22Rv1 (cell line): ENCODE measurements around the gene PTPRE.

ENCODE experiments used
- H3K27ac ChIP-seq: fragments of 450-650 bp; 2 replicates; pipeline ENCODE4 v1.5.1; 2017
- CTCF ChIP-seq: fragments of 450-650 bp; IDR thresholded peaks from 2 replicates; pipeline ENCODE4 v1.5.1; 2017; ENCODE audit warnings: mild to moderate bottlenecking
- ZFX ChIP-seq: fragments of 450-650 bp; IDR thresholded peaks from 2 replicates; pipeline ENCODE4 v1.6.1; 2017; ENCODE audit warnings: antibody characterized with exemption, borderline replicate concordance

Gene PTPRE

DNA sequence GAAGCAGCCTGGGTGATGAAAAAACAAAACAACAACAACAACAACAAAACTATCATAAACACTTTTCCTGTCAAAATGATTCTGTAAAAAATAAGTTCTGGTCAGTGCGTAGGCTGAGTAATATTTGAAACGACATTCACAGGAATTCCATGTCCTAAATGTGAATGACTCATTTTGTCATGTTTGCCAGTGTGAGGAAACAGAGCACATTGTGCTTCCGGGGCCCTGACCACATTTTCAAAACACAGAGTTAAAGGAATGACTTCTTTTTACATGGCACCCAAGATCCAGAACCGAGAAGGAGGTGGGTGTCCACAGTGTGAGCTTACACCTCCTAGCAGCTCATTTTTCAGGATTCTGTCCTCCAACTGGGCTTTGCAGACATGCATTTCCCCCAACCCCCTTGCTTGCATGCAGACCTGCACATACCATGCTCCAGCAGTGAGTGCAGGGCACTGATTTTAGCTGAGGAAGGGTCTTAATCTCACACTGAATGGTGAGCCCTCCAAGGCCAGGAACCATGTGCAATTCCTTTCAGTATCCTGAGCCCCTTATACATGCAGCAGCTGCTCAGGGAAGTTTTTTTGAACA, 17.2 kb upstream of the PTPRE start:
- TF ChIP-seq CTCF: no peak
- no peak for TF ChIP-seq ZFX
- no peak overlapping the region for H3K27ac ChIP-seq

GRCh38 chr10:127890216-127890615, 16.7 kb upstream of the PTPRE start:
- no peak overlapping the region for H3K27ac ChIP-seq
- no peak for TF ChIP-seq ZFX
- no peak for TF ChIP-seq CTCF

- no peak for TF ChIP-seq CTCF
These were observed 16.0 kb upstream of the PTPRE start for GRCh38 chr10:127890832-127891334.

GRCh38 chr10:127892743-127893142, 14.2 kb upstream of the PTPRE start, which contains the start of gene CLRN3:
CLRN3 (minus strand) TSS chr10:127892941; CDS start chr10:127892784, 157 bp downstream.
- no peak for TF ChIP-seq ZFX
- TF ChIP-seq CTCF: no peak

More at GRCh38 chr10:127890832-127891334, 16.0 kb upstream of the PTPRE start:
- no peak overlapping the region for H3K27ac ChIP-seq

GRCh38 chr10:127894146-127894545, 12.8 kb upstream of the PTPRE start:
- TF ChIP-seq CTCF: no peak
- TF ChIP-seq ZFX: no peak
- peak overlapping the region; percentile 71 for H3K27ac ChIP-seq

More at GRCh38 chr10:127892743-127893142, 14.2 kb upstream of the PTPRE start, which contains the start of gene CLRN3:
- H3K27ac ChIP-seq: peak within 1 kb of the TSS; percentile 71

DNA sequence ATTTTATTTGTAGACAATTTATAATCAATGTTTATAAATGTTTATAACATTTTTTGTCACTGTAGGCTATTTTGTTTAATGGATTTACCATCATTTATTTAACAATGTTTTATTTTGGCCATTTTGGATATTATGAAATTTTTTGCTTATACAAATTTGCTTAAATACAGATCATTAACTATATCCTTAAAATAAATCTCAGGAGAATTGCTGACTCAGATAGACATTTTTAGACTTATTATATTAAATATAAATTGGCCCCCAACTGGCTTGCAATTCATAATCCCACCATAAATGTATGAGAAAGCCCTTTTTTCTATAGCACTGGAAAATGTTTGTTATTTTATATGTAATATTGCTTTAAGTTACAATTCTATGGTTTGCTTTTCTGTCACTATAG, 10.3 kb upstream of the PTPRE start:
- no peak overlapping the region for H3K27ac ChIP-seq
- TF ChIP-seq ZFX (no peak), CTCF (no peak)

DNA sequence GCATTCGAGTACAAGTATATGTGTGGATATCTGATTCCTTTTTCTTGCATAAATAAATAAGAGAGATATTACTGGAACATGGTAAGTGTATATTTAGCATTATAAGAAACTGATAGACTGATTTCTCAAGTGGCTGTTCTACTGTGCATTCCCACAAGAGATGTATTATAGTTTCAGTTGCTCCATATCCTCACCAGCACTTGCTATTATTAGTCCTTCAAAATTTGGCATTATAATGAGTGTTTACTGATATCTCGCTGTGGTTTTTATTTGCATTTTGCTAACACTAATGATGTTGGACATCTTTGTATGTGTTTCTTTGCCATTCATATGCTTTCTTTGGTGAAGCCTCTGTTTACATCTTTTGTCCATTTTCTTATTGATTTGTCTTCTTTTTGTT, 9.7 kb upstream of the PTPRE start:
- TF ChIP-seq ZFX (no peak), CTCF (no peak)
- H3K27ac ChIP-seq: no peak overlapping the region
